Hindlimb muscle (tissue), 1 donor: ENCODE results near the gene GLT8D1. TPM values are rescaled to one million over a fixed set of nuclear protein-coding genes. Genes with fewer than 3 reads are reported as not detected.
"Not testable (repeated sequence)": the region's sequence is repeated elsewhere in the genome, so short reads cannot be mapped to it uniquely, and the experiment has no call there.

Experiments
- DNase-seq: peaks from one replicate; pipeline ENCODE4 v3.0.0-alpha.2; 2013
- polyA plus RNA-seq: library from polyadenylated mRNA; unstranded; fragments of 120-200 nt; gene quantifications from one replicate; pipeline ENCODE4 v1.2.1, GENCODE V29; 2013; ENCODE audit not compliant: insufficient read length

The GLT8D1 gene
- polyA plus RNA-seq, result 54.8 TPM

GRCh38 chr3:52705688-52706686 is at the start of gene GLT8D1, which contains the start of gene SPCS1:
GLT8D1 (minus strand) TSS chr3:52705791; CDS start chr3:52700460, 5,331 bp downstream.
SPCS1 (plus strand) TSS chr3:52706106; CDS start chr3:52706247, 141 bp downstream.
- DNase-seq, result peak; percentile 94

DNA sequence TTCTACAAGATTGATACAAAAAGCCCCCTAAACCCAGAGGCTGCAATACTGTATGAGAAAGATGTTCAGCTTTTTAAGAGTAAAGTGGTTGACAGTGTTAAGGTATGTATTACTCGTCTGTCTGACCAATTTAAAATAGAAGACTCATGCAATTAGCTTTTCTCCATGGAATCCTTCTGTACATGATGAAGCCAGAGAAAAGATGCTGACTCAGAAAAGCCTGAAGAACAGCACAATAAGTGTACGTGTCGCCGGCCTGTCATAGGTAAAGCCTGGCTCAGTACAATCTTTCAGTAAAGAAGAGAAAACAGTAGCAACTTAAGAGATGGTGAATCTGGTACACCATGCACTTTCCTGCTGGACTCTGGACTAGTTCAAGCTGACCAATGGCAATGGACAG is 48.8 kb upstream of the GLT8D1 start:
- no peak for DNase-seq

DNA sequence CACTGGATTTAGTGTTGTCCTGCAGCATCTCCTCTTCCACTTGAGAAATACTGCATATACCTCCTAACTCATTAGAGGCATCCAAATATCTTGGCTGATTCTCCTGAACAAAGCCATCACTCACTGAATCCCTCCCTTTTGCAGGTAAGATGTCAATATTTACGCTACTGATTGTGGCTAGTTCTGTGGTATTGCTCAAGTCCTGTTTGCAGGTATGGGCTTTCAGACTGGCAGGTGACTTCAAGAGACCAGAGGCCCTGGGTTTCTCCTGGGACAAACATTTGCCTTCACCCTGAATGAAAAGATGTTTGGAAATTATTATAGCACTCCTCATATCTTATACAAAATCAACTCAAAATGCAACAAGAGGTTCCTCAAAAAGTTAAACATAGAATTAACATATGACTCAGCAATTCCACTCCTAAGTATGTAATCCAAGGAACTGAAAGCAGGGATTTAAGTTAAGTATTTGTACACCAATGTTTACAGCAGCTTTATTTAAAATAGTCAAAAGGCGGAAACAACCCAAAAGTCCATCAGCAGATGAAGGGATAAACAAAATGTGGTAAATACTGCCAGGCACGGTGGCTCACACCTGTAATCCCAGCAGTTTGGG is 46.6 kb upstream of the GLT8D1 start:
- no peak for DNase-seq

DNA sequence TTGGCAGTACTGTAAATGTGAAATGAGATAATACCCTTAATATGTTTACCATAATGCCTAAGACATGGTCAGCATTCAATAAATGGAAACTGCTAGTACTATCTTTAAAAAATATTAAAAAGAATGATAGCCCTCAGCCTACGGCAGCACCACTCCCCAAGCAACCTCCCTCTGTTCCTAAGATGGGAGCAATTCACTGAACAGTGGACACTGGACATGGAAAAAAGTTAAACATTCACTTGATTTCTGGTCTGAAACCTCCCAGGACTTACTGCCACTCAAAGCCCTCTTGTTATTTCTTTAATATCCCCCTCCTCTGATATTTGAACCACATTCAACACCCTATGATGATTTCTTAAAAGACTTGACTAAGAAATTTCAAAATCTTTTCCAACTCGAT is 38.1 kb upstream of the GLT8D1 start:
- no peak for DNase-seq

DNA sequence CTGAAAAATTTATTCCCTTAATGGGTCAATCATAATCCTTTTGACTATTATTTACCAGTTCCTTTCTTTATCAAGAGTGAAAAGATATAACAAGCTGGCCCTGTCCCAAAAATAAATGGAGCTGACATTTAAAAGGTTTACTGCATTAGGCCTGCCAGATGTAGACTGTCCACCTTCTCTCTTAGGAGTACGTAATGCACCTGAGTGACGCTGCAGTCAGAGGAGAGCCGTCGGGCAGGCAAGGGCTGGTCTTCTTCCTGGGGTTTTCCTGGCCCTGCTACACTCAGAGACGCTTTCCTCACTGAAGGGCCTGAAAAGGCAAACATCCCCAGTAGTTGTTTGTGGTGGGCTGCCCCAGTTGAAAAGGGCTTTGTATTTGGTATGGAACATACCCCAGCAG is 37.6 kb upstream of the GLT8D1 start:
- no peak for DNase-seq

DNA sequence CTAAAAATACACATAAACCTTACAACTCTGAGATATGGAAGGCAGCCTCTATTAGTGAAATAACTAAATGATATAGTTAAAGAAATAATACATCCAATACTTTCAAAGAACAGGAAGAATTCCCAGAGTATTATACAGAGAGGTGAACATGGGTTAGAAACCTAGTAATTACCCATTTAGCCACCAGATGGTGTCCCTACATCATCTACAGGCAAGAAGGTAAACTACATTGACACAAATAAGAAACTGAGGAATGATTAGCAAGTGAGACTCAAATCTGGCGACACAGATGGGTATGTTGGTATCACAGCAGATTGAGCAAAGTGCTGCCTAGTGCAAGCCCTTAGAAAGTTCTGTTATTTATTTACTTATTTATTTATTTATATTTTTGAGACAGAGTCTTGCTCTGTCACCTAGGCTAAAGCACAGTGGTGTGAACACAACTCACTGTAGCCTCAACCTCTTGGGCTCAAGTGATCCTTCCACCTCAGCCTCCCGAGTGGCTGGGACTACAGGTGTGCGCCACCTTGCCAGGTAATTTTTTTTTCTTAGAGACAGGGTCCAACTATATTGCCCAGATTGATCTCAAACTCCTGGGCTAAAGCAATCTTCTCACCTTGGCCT is 36.9 kb upstream of the GLT8D1 start:
- peak; percentile 20 for DNase-seq

- DNase-seq, result no peak
Observed at GRCh38 chr3:52739730-52740129, 34.1 kb upstream of the GLT8D1 start.

- no peak for DNase-seq
Observed at GRCh38 chr3:52733256-52733891, 27.8 kb upstream of the GLT8D1 start.

GRCh38 chr3:52731590-52731989 is 26.0 kb upstream of the GLT8D1 start:
- no peak for DNase-seq

DNA sequence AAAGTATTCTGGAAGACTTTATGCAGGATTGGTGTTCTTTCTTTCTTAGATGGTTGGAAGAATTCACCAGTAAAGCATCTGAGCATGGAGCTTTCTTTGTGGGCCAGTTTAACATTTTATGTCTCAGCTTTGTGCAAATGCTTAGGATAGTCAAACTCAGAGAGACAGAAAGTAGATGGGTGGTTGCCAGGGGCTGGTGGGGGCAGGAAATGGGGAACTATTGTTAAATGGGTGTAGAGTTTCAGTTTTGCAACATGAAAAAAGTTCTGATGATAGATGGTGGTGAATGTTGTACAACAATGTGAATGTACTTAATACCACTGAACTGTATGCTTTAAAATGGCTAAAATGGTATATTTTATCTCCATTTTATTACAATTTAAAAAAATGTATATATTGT is 25.1 kb upstream of the GLT8D1 start:
- no peak for DNase-seq

DNA sequence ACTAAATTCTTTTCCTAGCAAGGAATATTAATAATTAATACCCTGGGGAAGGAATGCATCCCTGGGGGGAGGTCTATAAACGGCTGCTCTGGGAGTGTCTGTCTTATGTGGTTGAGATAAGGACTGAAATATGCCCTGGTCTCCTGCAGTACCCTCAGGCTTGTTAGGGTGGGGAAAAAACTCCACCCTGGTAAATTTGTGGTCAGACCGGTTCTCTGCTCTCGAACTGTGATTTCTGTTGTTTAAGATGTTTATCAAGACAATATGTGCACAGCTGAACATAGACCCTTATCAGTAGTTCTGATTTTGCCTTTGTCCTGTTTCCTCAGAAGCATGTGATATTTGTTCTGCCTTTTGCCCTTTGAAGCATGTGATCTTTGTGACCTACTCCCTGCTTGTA is 23.2 kb upstream of the GLT8D1 start:
- not testable (repeated sequence) for DNase-seq

DNA sequence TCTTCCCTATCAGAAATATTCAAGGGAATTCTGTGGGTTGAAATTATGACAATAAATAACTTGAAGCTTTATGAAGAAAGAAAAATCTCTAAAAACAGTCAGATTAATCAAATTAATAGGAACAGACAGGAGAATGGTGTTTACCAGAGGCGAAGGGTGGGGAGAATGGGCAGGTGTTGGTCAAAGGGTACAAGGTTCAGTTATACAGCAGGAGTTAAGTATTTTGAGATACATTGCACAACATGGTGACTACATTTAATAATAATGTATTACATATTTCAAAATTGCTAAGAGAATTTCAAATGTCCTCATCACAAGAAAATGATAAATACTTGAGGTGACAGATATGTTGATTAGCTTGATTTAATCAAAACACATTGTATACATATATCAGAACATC is 18.9 kb upstream of the GLT8D1 start:
- DNase-seq, result no peak

- no peak for DNase-seq
Observed at GRCh38 chr3:52723935-52724334, 18.3 kb upstream of the GLT8D1 start.

- DNase-seq, result no peak
Observed at GRCh38 chr3:52722491-52722890, 16.9 kb upstream of the GLT8D1 start.

DNA sequence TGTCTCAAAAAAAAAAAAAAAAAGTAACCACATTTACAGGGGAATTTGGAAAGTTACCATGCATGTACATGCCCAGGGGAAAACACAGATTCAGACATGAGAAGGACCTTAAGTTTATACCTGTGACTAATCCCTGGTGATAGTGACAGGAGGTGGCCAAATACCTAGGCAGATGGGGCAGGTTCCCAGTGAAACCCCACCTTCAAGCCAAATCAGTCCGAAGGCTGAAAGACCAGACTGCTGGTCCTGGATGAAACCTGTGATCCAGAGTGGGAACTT is 16.1 kb upstream of the GLT8D1 start:
- no peak for DNase-seq

DNA sequence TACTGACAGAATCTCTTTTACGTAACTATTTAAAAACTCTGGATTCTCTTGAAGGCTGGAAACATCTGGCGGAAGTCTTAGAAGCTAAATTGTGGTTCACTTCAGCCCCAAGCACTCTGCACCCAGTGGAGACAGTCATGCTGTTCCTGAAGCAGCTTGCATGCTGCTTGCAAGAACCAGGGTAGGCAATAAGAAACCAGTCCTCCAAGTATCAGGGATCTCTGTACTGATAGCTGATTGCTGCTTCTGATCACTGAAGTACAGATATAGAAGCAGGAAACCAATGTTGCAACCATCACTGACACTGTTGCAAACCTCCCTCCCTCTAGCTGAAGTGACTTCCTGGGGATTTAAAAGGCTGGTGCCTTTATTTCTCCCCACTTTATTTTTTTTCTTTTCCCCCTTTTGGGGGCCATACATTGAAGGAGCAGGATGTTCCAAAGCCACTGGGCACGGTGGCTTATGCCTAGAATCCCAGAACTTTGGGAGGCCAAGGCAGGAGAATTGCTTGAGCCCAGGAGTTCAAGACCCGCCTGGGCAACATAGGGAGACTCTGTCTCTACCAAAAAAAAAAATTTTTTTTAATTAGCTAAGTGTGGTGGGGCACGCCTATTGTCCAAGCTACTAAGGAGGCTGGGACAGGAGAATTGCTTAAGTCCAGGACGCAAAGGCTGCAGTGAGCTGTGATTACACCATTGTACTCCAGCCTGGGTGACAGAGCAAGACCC is 15.6 kb upstream of the GLT8D1 start:
- no peak for DNase-seq

GRCh38 chr3:52719618-52720017 is 14.0 kb upstream of the GLT8D1 start:
- no peak for DNase-seq

DNA sequence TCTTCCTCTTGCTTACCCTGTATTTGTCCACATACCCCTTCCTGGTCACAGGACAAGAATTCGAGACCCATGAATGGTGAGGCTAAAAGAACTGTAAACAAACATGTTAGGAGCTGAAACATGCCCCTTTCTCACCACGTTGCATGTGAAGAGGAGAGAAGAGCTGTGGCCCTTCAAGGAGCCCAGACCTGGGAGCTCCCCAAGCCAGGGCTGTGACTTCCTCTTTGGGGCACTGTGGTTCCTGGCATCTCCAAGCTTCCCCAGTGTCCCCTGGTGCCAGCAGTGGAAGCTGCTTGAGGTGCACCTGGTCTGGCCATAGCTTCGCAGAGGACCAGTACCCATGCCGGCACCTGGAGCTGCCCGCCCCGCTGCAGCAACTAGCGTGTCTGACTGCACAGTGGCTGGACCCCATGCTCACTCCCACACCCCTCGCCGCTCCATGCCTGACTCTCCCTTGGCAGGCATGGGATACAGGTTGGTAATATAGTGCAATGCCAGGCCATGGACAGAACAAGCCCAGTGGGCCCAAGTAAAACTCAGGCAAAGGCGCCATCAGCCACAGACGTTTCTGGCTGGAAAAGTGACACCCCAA is 10.2 kb upstream of the GLT8D1 start:
- DNase-seq, result no peak

DNA sequence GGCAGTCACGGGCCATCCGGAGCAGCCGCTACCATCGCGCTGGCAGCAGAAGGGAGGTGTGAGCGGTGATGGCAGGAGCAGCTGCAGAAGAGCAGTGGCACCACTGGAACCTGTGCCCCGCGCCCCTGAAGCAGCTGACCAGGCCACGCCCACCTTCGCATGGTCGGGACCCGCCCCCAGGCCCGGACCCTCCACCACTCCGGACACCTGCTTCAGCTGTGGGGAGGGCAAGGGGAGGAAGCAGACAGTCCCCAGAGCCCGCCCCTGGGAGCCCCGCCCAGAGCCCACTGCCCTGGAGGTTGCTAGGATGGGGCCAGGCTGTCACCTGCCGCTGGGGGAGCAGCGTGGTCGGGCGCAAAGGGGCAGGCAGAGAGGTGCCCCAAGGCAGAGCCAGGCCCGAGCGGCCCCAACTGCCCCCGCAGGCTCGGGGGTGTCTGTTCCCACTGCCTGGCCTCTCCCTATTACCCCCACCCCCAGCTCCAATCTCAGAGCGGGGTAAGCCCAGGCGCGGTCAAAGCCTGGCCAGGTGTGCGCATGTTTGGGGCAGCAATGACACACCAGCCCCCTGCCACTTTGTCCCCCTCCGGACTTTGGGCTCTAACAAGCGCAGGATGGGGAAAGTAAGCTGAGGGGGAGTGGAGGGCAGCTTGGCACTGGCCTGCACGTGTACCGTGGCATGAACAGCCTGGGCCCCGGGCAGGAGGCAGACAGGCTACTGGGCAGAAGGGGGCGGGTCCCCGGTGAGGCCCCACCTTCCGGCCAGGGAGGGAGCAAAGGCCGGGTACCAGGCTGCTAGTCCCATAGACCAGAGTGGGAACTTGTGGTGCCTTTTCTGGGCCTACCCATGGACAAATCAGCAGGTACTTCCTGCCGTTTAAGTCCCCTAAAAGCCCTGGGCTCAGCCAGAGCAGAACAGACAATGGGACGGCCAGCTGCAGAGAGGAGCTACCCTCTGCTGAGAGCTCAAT is 9.0 kb upstream of the GLT8D1 start:
- no peak for DNase-seq
